HepG2 (cell line): Measurements from ENCODE around the gene GGA3. TPM values are rescaled to one million over a fixed set of nuclear protein-coding genes. Genes with fewer than 3 reads are reported as not detected.
A peak's percentile ranks its signal among the peaks of the same experiment; 100 is the strongest.

Experiments used
- CBFB ChIP-seq: sonication (generic); formaldehyde crosslinking; IDR thresholded peaks from 2 replicates; pipeline ENCODE4 v1.4.0; 2020; ENCODE audit warnings: missing genetic modification reagents
- CEBPG ChIP-seq: IDR thresholded peaks from 2 replicates; pipeline ENCODE4 v1.6.1; 2016
- DMTF1 ChIP-seq: sonication (generic); formaldehyde crosslinking; IDR thresholded peaks from 2 replicates; pipeline ENCODE4 v1.4.0; 2020; ENCODE audit warnings: mild to moderate bottlenecking, missing genetic modification reagents
- ELF4 ChIP-seq: sonication (generic); formaldehyde crosslinking; IDR thresholded peaks from 2 replicates; pipeline ENCODE4 v1.5.0; 2020; ENCODE audit warnings: missing genetic modification reagents, mild to moderate bottlenecking, moderate library complexity, borderline replicate concordance
- HOXA7 ChIP-seq: sonication (generic); formaldehyde crosslinking; IDR thresholded peaks from 2 replicates; pipeline ENCODE4 v1.8.1; 2022; ENCODE audit warnings: mild to moderate bottlenecking, missing genetic modification reagents, moderate library complexity
- KDM6A ChIP-seq: IDR thresholded peaks from 2 replicates; pipeline ENCODE4 v1.6.1; 2016; ENCODE audit warnings: low read depth
- MED1 ChIP-seq: sonication (generic); formaldehyde crosslinking; IDR thresholded peaks from 2 replicates; pipeline ENCODE4 v1.4.0; 2020; ENCODE audit warnings: missing genetic modification reagents
- SIX1 ChIP-seq: sonication (generic); formaldehyde crosslinking; IDR thresholded peaks from 2 replicates; pipeline ENCODE4 v1.4.0; 2020; ENCODE audit warnings: missing genetic modification reagents, borderline replicate concordance
- SMARCC2 ChIP-seq: fragments of 450-650 bp; IDR thresholded peaks from 2 replicates; pipeline ENCODE4 v1.6.1; 2017; ENCODE audit warnings: antibody characterized with exemption, mild to moderate bottlenecking
- SNAPC4 ChIP-seq: sonication (generic); formaldehyde crosslinking; IDR thresholded peaks from 2 replicates; pipeline ENCODE4 v1.4.0; 2020; ENCODE audit warnings: mild to moderate bottlenecking, missing genetic modification reagents
- ZC3H13 ChIP-seq: sonication (generic); formaldehyde crosslinking; IDR thresholded peaks from 2 replicates; pipeline ENCODE4 v1.8.1; 2023; ENCODE audit warnings: mild to moderate bottlenecking, missing genetic modification reagents, moderate library complexity
- ZNF12 ChIP-seq: sonication (generic); formaldehyde crosslinking; IDR thresholded peaks from 2 replicates; pipeline ENCODE4 v1.5.0; 2020; ENCODE audit warnings: missing genetic modification reagents
- ZNF335 ChIP-seq: sonication (generic); formaldehyde crosslinking; IDR thresholded peaks from 2 replicates; pipeline ENCODE4 v1.4.0; 2020; ENCODE audit warnings: missing genetic modification reagents
- ZNF598 ChIP-seq: sonication (generic); formaldehyde crosslinking; IDR thresholded peaks from 2 replicates; pipeline ENCODE4 v1.5.1; 2020; ENCODE audit warnings: mild to moderate bottlenecking, missing genetic modification reagents, borderline replicate concordance
- ZNF710 ChIP-seq: sonication (generic); formaldehyde crosslinking; IDR thresholded peaks from 2 replicates; pipeline ENCODE4 v1.5.0; 2020; ENCODE audit warnings: mild to moderate bottlenecking, missing genetic modification reagents, borderline replicate concordance
- ZNF781 ChIP-seq: sonication (generic); formaldehyde crosslinking; IDR thresholded peaks from 2 replicates; pipeline ENCODE4 v1.5.1; 2020; ENCODE audit warnings: borderline replicate concordance, mild to moderate bottlenecking, missing genetic modification reagents; ENCODE audit errors: not compliant biosample characterization
- ZNF792 ChIP-seq: IDR thresholded peaks from 2 replicates; pipeline ENCODE4 v1.6.1; 2016
- polyA plus RNA-seq, 8 experiments: library from polyadenylated mRNA; depleted of rRNA in 3 of 8; stranded (reverse) in 7 of 8; unstranded in 1 of 8; fragments of >200 nt; fragmentation: Illumina TruSeq in 4 of 8; extraction: Trizol in 4 of 8; gene quantifications; 2 replicates each; pipeline versions ENCODE4 v1.2.1 to v1.2.3, GENCODE V29; 2011 to 2016; ENCODE audit warnings: low read depth in 4 of 8, missing spikeins in 1 of 8, mixed read lengths in 1 of 8; ENCODE audit not compliant: insufficient read depth in 1 of 8
- total RNA-seq, 5 experiments: library from RNA; depleted of rRNA; stranded (reverse); fragments of >200 nt; fragmentation: Illumina TruSeq; extraction: Trizol; gene quantifications; 2 replicates each; pipeline ENCODE4 v1.2.3, GENCODE V29; 2016; ENCODE audit warnings: low read depth in 1 of 5
- TF ChIP-seq, protein P1 (sequence below): sonication (generic); formaldehyde crosslinking; IDR thresholded peaks from 2 replicates; pipeline ENCODE4 v1.5.0; 2020; ENCODE audit warnings: missing genetic modification reagents, mild to moderate bottlenecking, borderline replicate concordance

Gene GGA3
- total and polyA plus RNA-seq, 2 of the 13 experiments (the other 11 are each of a cell fraction or from before 2014, with no cell fraction given), result 28.4 to 43.7 TPM

- TF ChIP-seq ZNF710 (CRISPR knock-in tag) (no peak; the same call in 1 of the 2 replicates), ZC3H13 (CRISPR knock-in tag) (no peak), SNAPC4 (CRISPR knock-in tag) (peak; percentile 84; the same call in 1 of the 2 replicates), ZNF781 (no peak), KDM6A (peak; percentile 23; the same call in 1 of the 2 replicates), MED1 (CRISPR knock-in tag) (peak; percentile 72), SMARCC2 (no peak), DMTF1 (no peak), ZNF335 (CRISPR knock-in tag) (peak; percentile 100), SIX1 (CRISPR knock-in tag) (peak; percentile 7; the same call in 1 of the 2 replicates), ZNF598 (peak; percentile 77; the same call in 1 of the 2 replicates), ELF4 (CRISPR knock-in tag) (no peak; the same call in 1 of the 2 replicates), ZNF12 (CRISPR knock-in tag) (peak; percentile 45; the same call in 1 of the 2 replicates), CBFB (CRISPR knock-in tag) (peak; percentile 79), HOXA7 (CRISPR knock-in tag) (no peak), ZNF792 (CRISPR knock-in tag) (peak; percentile 85; the same call in 1 of the 2 replicates), CEBPG (CRISPR knock-in tag) (peak; percentile 46)
- TF ChIP-seq, protein P1, sequence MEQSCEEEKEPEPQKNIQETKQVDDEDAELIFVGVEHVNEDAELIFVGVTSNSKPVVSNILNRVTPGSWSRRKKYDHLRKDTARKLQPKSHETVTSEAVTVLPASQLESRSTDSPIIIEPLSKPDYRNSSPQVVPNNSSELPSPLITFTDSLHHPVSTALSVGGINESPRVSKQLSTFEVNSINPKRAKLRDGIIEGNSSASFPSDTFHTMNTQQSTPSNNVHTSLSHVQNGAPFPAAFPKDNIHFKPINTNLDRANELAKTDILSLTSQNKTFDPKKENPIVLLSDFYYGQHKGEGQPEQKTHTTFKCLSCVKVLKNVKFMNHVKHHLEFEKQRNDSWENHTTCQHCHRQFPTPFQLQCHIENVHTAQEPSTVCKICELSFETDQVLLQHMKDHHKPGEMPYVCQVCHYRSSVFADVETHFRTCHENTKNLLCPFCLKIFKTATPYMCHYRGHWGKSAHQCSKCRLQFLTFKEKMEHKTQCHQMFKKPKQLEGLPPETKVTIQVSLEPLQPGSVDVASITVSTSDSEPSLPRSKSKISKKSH, result peak; percentile 71
Observed at GRCh38 chr17:75205037-75205792, 56.2 kb downstream of the GGA3 start, which contains the start of gene NUP85 (continued).
